ENCODE results near the gene CEACAM16.

The CEACAM16 gene

GRCh38 chr19:44757057-44757734 lies 58.2 kb downstream of the CEACAM16 start:
- no peak overlapping the region for H3K9ac ChIP-seq (ENCODE audit: low read length)
- H4K20me1 ChIP-seq (ENCODE audit: insufficient read depth, low read length), result peaks cover 17% of the 10 kb centered on the region
- peaks cover 69% of the 10 kb centered on the region for H3K36me3 ChIP-seq (replicated peaks; ENCODE audit: low read depth, low read length)
- H3K27ac ChIP-seq (ENCODE audit: low read length), result no peak overlapping the region
- H3K4me2 ChIP-seq (ENCODE audit: low read length), result no peak overlapping the region
- no peak overlapping the region for H2AFZ ChIP-seq (ENCODE audit: low read depth, low read length)
- no peak overlapping the region for H3K4me3 ChIP-seq (ENCODE audit: low read length)
- H3K79me2 ChIP-seq (ENCODE audit: low read length), result peaks cover 35% of the 10 kb centered on the region
- H3K4me1 ChIP-seq (ENCODE audit: low read length), result peaks cover 32% of the 10 kb centered on the region
- H3K9me3 ChIP-seq (ENCODE audit: insufficient read depth, low read length), result no peaks in the 10 kb centered on the region
- TF ChIP-seq CTCF (IDR thresholded peaks at IDR 0.05; ENCODE audit: low read depth, low read length), result no peak
- TF ChIP-seq EZH2phosphoT487 (IDR thresholded peaks at IDR 0.05; ENCODE audit: low read depth), result no peak
- H3K27me3 ChIP-seq (ENCODE audit: low read depth, low read length), result no peaks in the 10 kb centered on the region

- H3K36me3 ChIP-seq (replicated peaks; ENCODE audit: low read depth, low read length), result peaks cover 62% of the 10 kb centered on the region
Observed at GRCh38 chr19:44757735-44758505, 59.0 kb downstream of the CEACAM16 start.

GRCh38 chr19:44758596-44758995 lies 59.6 kb downstream of the CEACAM16 start:
- TF ChIP-seq CTCF (IDR thresholded peaks at IDR 0.05; ENCODE audit: low read depth, low read length) (no peak), EZH2phosphoT487 (IDR thresholded peaks at IDR 0.05; ENCODE audit: low read depth) (no peak)
- H3K4me1 ChIP-seq (ENCODE audit: low read length), result peaks cover 22% of the 10 kb centered on the region
- peaks cover 17% of the 10 kb centered on the region for H4K20me1 ChIP-seq (ENCODE audit: insufficient read depth, low read length)
- H3K27me3 ChIP-seq (ENCODE audit: low read depth, low read length), result no peaks in the 10 kb centered on the region
- H3K27ac ChIP-seq (ENCODE audit: low read length), result no peak overlapping the region
- H3K9me3 ChIP-seq (ENCODE audit: insufficient read depth, low read length), result no peaks in the 10 kb centered on the region
- H3K79me2 ChIP-seq (ENCODE audit: low read length), result peaks cover 28% of the 10 kb centered on the region
- H3K9ac ChIP-seq (ENCODE audit: low read length), result no peak overlapping the region
- H2AFZ ChIP-seq (ENCODE audit: low read depth, low read length), result no peak overlapping the region
- peaks cover 62% of the 10 kb centered on the region for H3K36me3 ChIP-seq (replicated peaks; ENCODE audit: low read depth, low read length)
- H3K4me2 ChIP-seq (ENCODE audit: low read length), result no peak overlapping the region
- no peak overlapping the region for H3K4me3 ChIP-seq (ENCODE audit: low read length)

More at GRCh38 chr19:44757735-44758505, 59.0 kb downstream of the CEACAM16 start:
- Histone ChIP-seq H3K4me3 (ENCODE audit: low read length) (no peak overlapping the region), H3K4me2 (ENCODE audit: low read length) (no peak overlapping the region), H3K4me1 (ENCODE audit: low read length) (peaks cover 24% of the 10 kb centered on the region), H3K9ac (ENCODE audit: low read length) (no peak overlapping the region), H3K27me3 (ENCODE audit: low read depth, low read length) (no peaks in the 10 kb centered on the region), H3K9me3 (ENCODE audit: insufficient read depth, low read length) (no peaks in the 10 kb centered on the region), H4K20me1 (ENCODE audit: insufficient read depth, low read length) (peaks cover 17% of the 10 kb centered on the region), H2AFZ (ENCODE audit: low read depth, low read length) (no peak overlapping the region), H3K79me2 (ENCODE audit: low read length) (peaks cover 28% of the 10 kb centered on the region), H3K27ac (ENCODE audit: low read length) (no peak overlapping the region)
- no peak for TF ChIP-seq CTCF (IDR thresholded peaks at IDR 0.05; ENCODE audit: low read depth, low read length)
- TF ChIP-seq EZH2phosphoT487 (IDR thresholded peaks at IDR 0.05; ENCODE audit: low read depth), result no peak

- no peak overlapping the region for H3K4me3 ChIP-seq (ENCODE audit: low read length)
- H3K27ac ChIP-seq (ENCODE audit: low read length), result no peak overlapping the region
- peaks cover 58% of the 10 kb centered on the region for H3K36me3 ChIP-seq (replicated peaks; ENCODE audit: low read depth, low read length)
- no peaks in the 10 kb centered on the region for H3K27me3 ChIP-seq (ENCODE audit: low read depth, low read length)
- peaks cover 17% of the 10 kb centered on the region for H4K20me1 ChIP-seq (ENCODE audit: insufficient read depth, low read length)
- TF ChIP-seq CTCF (IDR thresholded peaks at IDR 0.05; ENCODE audit: low read depth, low read length) (no peak), EZH2phosphoT487 (IDR thresholded peaks at IDR 0.05; ENCODE audit: low read depth) (no peak)
- peaks cover 22% of the 10 kb centered on the region for H3K79me2 ChIP-seq (ENCODE audit: low read length)
- H3K4me2 ChIP-seq (ENCODE audit: low read length), result no peak overlapping the region
- H3K9me3 ChIP-seq (ENCODE audit: insufficient read depth, low read length), result no peaks in the 10 kb centered on the region
- H3K9ac ChIP-seq (ENCODE audit: low read length), result no peak overlapping the region
- H3K4me1 ChIP-seq (ENCODE audit: low read length), result peaks cover 16% of the 10 kb centered on the region
- no peak overlapping the region for H2AFZ ChIP-seq (ENCODE audit: low read depth, low read length)
Observed at GRCh38 chr19:44759083-44759804, 60.3 kb downstream of the CEACAM16 start.
